T-helper 1 cell treated with Interleukin-12 subunit alpha and Interleukin-12 subunit beta and Interleukin-4 antibody, amounts not matched to agents 30 μg/mL and 1 μg/mL, for 36 hours (primary cell): ENCODE data around the gene VGLL4.
A peak's percentile ranks its signal among the peaks of the same experiment; 100 is the strongest.

Experiments
- H3K27ac Mint-ChIP-seq: one replicate; pipeline ENCODE4 v1.8.0; 2021; ENCODE audit warnings: mild to moderate bottlenecking, mixed read lengths
- H3K27me3 Mint-ChIP-seq: one replicate; pipeline ENCODE4 v1.8.0; 2021; ENCODE audit warnings: low read depth, mixed read lengths
- H3K36me3 Mint-ChIP-seq: one replicate; pipeline ENCODE4 v1.8.0; 2021; ENCODE audit warnings: low read depth, mixed read lengths
- H3K4me1 Mint-ChIP-seq: one replicate; pipeline ENCODE4 v1.8.0; 2021; ENCODE audit warnings: low read depth, mixed read lengths
- H3K4me3 Mint-ChIP-seq: one replicate; pipeline ENCODE4 v1.8.0; 2021; ENCODE audit warnings: mild to moderate bottlenecking, moderate library complexity, mixed read lengths
- H3K9me3 Mint-ChIP-seq: one replicate; pipeline ENCODE4 v1.8.0; 2021; ENCODE audit warnings: mixed read lengths

The VGLL4 gene

DNA sequence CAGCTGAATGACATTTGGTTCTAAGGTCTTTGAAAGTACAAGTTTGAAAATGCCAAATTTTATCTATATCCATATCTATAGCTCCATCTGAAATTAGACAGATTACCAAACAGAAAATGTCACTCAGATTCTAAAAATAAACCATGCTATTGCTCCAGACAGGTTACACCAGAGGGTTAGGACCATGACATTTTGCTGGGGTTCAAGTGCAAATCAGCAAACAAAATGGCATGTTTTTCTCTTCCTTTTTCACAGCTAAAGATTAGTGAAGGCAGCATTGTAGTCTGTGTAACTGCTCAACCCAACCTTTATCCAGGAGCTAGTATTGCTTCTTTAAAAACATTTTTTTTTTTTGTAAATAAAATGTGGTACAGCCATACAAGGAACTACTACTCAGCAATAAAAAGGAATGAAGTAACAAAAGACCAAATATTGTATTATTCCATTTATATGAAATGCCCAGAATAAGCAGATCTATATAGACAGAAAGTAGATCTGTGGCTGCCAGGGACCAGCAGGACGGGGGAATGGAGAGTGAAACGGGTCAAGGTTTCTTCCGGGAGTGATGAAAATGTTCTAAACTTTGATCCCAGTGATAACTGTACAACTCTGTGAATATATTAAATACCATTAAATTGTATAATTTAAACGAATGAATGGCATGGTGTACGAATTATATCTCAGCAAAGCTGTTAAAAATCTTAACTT, 18.2 kb downstream of the VGLL4 start:
- peaks cover 10% of the 10 kb centered on the region for H3K36me3 Mint-ChIP-seq
- peaks cover 41% of the 10 kb centered on the region for H3K4me1 Mint-ChIP-seq
- H3K27me3 Mint-ChIP-seq: no peaks in the 10 kb centered on the region
- H3K4me3 Mint-ChIP-seq: peak overlapping the region; percentile 67
- H3K9me3 Mint-ChIP-seq: peaks cover 3% of the 10 kb centered on the region
- peak overlapping the region; percentile 89 for H3K27ac Mint-ChIP-seq

DNA sequence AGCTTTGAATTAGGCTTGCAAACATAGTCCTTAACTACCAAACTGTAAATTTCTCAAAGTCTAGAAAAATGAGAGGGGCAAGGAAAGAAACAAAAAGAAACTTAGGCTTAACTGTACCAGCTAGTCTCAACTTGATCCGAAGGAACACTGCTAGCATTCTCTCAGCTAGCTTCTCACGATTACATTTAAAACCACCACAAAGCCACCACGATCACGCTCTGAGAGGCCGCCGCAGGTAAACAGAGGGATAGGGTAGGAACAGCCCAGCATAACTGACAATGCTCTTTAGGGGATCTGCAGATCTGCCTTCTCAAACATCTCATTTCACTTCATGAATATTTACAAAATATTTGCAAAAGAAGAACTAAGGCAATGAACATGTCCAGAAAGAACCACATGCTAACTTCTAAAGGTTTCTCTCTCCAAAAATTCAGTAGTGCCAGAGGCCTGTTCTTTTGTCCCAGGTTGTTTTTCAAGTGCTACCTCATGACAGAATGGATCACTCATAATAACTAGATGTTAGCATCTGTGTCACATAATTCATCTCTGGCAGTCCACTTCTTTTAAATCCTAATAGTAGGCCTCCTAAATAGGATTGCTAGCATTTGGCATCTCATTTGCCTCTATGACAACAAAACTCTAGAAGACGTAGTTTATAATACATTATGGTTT, 18.9 kb downstream of the VGLL4 start:
- Mint-ChIP-seq H3K36me3 (peaks cover 11% of the 10 kb centered on the region), H3K27ac (peak overlapping the region; percentile 89), H3K4me3 (peak overlapping the region; percentile 67), H3K4me1 (peaks cover 43% of the 10 kb centered on the region), H3K9me3 (peaks cover 3% of the 10 kb centered on the region), H3K27me3 (no peaks in the 10 kb centered on the region)

DNA sequence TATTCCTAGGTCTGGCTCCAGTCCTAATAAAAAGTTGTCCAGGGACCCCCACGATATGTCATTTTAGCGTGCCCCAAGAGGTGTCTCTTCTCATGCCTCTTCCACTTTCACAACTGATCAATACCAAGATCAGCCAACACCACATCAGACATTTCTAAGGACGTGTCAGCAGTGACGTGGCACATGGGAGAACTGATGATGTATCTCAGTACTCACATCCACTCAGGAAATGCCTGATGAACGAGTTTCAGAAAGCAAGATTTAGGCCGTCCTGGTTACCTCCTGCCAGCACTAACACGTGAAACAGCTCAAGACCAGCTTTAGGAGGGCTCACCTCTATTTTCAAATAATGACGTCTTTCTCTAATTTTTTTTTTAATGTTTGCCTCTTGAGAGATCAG, 19.6 kb downstream of the VGLL4 start:
- H3K4me1 Mint-ChIP-seq: peaks cover 50% of the 10 kb centered on the region
- H3K27ac Mint-ChIP-seq: peak overlapping the region; percentile 89
- peaks cover 11% of the 10 kb centered on the region for H3K36me3 Mint-ChIP-seq
- H3K4me3 Mint-ChIP-seq: peak overlapping the region; percentile 67
- H3K27me3 Mint-ChIP-seq: no peaks in the 10 kb centered on the region
- H3K9me3 Mint-ChIP-seq: peaks cover 3% of the 10 kb centered on the region

DNA sequence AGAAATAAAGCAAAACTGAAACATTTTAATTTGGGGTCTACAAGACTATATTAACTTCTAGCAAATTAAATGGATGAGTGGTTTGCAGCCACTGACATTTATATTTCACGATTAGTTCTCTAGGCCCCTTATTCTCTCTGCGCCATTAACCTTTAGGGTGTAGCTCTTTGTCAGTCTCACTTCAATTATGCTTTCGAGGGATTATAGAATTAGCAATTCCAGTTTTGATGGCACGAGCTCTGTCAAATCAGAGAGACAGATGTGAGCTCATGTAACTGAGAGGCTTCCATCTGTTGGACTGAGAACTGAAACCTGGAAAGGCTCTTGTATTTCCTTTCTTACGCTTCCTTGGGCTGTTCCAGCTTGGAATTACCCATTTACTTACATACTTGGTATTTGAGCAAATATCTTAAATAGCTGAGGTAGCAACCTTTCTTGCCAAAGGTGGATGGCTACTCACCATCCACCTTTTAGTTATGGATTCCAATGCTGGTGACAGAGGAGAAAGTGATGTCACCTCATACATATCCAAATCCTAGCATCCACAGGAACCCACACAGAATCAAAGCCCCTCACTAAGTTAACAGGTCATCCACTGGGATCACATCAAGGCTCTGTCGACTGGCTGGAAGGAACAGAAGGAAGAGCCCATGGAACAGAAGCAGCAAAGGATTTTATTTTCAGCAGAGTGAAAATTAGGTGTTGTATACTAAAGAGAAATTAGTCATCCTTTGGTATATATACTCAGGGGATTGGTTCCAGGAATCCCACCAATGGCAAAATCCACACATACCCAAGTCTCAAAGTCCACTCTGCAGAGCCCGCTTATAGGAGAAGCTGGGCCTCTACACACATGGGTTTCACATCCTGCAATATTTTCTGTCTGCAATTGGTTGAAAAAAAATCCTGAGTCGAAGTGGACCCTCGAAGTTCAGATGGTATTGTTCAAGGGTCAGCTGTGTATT, 20.8 kb downstream of the VGLL4 start:
- H3K9me3 Mint-ChIP-seq: peaks cover 3% of the 10 kb centered on the region
- H3K4me3 Mint-ChIP-seq: no peak overlapping the region
- no peak overlapping the region for H3K27ac Mint-ChIP-seq
- H3K4me1 Mint-ChIP-seq: peaks cover 53% of the 10 kb centered on the region
- no peaks in the 10 kb centered on the region for H3K27me3 Mint-ChIP-seq
- H3K36me3 Mint-ChIP-seq: peaks cover 11% of the 10 kb centered on the region

DNA sequence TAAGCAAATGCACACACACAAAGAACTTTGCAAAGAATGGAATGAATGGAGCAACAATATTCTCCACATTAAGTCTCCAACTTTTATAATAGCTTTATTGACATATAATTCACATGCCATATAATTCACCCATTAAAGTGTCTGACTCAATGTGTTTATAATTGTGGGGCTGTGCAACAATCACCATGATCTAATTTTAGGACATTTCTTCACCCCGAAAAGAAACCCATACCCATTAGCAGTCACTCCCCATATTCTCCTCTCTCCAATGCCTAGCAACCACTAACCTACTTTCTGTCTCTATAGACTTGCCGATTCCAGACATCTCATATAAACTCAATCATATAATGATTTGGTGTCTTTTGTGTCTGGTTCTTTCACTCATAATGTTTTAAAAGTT, 22.6 kb downstream of the VGLL4 start:
- Mint-ChIP-seq H3K4me1 (peaks cover 46% of the 10 kb centered on the region), H3K27ac (no peak overlapping the region), H3K27me3 (no peaks in the 10 kb centered on the region), H3K9me3 (peaks cover 3% of the 10 kb centered on the region), H3K4me3 (no peak overlapping the region), H3K36me3 (peaks cover 8% of the 10 kb centered on the region)

DNA sequence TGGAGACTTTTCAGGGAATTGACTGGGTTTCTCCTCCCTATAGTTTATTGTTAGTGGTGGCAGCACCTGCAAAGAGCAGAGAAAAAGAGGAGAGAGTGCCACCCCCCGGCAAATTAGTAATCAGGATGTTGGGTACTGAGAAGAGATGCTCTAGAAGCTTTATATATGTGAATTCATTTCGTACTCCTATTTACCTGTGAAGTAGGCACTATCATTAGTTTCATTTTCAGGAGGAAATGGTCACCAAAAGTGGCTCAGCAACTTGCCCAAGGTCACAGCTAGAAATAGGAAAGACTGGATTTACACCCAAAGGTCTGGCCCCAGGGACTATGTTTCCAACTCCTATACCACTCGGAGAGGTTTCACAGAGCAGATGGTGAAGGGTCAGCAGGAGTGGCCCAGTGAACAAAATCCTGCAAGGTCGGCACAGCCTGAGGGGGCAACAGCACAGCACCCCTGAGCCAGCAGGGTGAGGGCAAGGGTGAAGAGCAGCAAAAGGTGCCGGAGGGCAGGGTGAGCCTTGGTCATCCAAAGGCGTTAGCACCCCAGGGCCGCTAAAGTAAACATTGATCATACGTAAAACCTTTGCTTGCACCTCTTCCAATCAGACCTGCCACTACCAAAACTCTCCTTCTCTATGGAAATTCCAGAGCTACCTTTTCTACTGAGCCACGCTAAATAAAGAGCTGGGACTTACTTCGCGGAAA, 23.6 kb downstream of the VGLL4 start:
- Mint-ChIP-seq H3K9me3 (peaks cover 3% of the 10 kb centered on the region), H3K27me3 (no peaks in the 10 kb centered on the region), H3K27ac (no peak overlapping the region), H3K4me3 (no peak overlapping the region), H3K36me3 (peaks cover 8% of the 10 kb centered on the region), H3K4me1 (peaks cover 36% of the 10 kb centered on the region)

DNA sequence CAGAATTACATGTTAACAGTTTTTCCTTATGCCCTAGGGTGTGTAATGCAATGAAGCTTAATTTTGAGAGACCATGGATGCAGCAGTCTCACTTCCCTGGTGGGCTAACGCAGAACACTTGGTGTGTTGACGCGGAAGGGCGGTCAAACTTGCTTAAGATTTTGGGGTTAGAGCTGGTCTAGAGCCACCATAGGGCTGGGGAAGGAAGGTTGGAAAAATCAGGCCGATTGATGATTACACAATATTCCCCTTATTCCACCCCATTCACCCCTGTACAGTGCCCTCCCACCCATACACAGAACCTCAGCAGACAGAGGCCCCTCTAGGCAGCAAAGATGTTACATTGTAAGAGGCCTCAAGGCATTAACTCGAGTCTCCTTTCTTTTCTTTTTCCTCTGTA, 24.3 kb downstream of the VGLL4 start:
- no peaks in the 10 kb centered on the region for H3K27me3 Mint-ChIP-seq
- no peak overlapping the region for H3K27ac Mint-ChIP-seq
- H3K4me1 Mint-ChIP-seq: peaks cover 30% of the 10 kb centered on the region

DNA sequence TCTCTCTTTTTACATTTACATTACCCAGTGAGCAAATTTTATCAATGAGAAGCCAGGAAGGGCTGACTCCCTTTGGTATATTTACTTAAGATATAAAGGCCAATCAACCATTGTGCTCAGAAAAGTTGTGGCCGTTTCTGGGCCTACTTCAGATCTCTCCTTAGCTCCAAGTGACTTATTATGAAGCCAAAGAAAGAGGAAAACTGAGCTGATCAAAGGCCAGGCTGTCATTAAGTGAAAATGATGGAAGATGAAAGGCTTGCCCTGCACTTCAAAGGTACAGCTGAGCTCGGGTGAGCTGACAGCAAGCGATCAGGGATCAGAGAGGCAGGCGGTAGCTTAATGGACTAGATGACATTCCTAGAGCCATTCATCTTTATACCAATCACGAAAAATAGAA, 24.8 kb downstream of the VGLL4 start:
- peaks cover 24% of the 10 kb centered on the region for H3K4me1 Mint-ChIP-seq
- no peak overlapping the region for H3K27ac Mint-ChIP-seq
- H3K27me3 Mint-ChIP-seq: no peaks in the 10 kb centered on the region
- H3K4me3 Mint-ChIP-seq: no peak overlapping the region
- peaks cover 4% of the 10 kb centered on the region for H3K36me3 Mint-ChIP-seq
- peaks cover 1% of the 10 kb centered on the region for H3K9me3 Mint-ChIP-seq

More for the DNA sequence above, 24.3 kb downstream of the VGLL4 start:
- H3K36me3 Mint-ChIP-seq: peaks cover 7% of the 10 kb centered on the region
- no peak overlapping the region for H3K4me3 Mint-ChIP-seq
- peaks cover 3% of the 10 kb centered on the region for H3K9me3 Mint-ChIP-seq

DNA sequence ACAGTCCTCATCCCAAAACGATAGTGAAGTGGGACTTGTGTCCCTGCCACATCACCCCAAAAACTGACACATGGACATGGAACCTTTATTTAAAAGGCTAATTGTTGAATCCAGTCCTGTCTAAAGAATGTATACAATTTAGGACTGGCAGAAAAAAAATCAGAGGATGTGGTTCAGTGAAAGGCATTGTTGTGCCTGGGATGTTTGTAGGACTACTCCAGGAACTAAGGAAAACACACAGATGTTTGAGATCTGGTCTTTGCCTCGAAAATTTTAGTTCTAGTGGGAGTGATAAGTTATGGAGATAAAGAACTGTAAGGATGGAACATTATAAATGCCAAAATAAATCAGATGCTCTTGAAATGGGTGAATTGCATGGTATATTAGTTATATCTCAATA, 27.2 kb downstream of the VGLL4 start:
- Mint-ChIP-seq H3K36me3 (peaks cover 1% of the 10 kb centered on the region), H3K4me1 (peaks cover 18% of the 10 kb centered on the region), H3K27me3 (no peaks in the 10 kb centered on the region), H3K27ac (no peak overlapping the region), H3K9me3 (no peaks in the 10 kb centered on the region), H3K4me3 (no peak overlapping the region)

DNA sequence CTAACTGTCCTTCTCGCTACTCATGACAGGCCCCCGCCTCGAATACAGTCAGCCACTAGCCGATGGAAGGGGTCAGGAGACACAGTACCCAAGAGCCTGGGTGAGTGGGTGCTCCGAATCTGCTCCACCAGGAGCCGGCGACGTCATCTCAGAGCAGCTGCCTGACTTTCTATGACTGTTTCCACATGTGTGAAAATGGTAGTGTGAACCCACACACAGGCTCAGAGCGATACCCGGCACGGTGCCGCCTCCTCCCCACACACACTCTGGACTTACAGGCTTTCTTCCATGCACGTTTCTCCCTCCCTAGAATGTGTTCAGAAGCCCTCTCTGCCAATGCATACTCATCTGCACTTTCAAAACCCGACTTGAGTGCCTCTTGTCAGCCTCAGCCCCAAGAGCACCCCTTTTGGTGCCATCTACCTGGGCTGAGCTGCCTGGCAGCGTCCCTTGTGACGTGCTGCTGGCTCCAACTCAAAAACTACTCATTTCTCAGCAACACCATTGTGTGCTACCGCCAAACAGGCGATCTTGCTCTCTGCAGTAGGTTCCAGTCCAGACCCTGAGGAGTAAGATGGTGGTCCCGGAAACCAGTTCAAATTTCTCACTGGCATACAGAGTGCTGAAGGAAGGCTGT, 29.7 kb downstream of the VGLL4 start:
- no peaks in the 10 kb centered on the region for H3K36me3 Mint-ChIP-seq
- H3K27ac Mint-ChIP-seq: no peak overlapping the region
- no peak overlapping the region for H3K4me3 Mint-ChIP-seq
- no peaks in the 10 kb centered on the region for H3K9me3 Mint-ChIP-seq
- no peaks in the 10 kb centered on the region for H3K27me3 Mint-ChIP-seq
- H3K4me1 Mint-ChIP-seq: peaks cover 6% of the 10 kb centered on the region

DNA sequence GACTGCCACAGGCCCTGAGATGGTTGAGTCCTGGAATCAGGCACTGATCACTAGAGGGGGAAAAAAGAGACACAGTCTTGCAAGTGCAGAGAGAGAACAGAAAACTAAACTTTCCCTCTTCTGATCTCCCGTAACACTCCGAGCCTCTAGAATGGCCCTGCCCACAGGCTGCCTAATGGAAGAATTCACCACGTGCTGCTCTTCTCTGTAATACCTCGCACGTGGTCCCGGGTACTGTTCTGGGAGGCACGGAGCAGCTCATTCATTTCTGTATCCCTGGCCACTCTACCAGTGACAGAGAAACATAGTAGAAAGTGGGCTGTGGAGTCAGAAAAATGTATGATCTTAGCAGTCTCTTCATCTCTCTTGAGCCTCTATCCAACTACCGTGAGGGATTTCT, 30.4 kb downstream of the VGLL4 start:
- Mint-ChIP-seq H3K4me3 (no peak overlapping the region), H3K9me3 (no peaks in the 10 kb centered on the region), H3K4me1 (peaks cover 6% of the 10 kb centered on the region), H3K27me3 (no peaks in the 10 kb centered on the region), H3K27ac (no peak overlapping the region), H3K36me3 (no peaks in the 10 kb centered on the region)

DNA sequence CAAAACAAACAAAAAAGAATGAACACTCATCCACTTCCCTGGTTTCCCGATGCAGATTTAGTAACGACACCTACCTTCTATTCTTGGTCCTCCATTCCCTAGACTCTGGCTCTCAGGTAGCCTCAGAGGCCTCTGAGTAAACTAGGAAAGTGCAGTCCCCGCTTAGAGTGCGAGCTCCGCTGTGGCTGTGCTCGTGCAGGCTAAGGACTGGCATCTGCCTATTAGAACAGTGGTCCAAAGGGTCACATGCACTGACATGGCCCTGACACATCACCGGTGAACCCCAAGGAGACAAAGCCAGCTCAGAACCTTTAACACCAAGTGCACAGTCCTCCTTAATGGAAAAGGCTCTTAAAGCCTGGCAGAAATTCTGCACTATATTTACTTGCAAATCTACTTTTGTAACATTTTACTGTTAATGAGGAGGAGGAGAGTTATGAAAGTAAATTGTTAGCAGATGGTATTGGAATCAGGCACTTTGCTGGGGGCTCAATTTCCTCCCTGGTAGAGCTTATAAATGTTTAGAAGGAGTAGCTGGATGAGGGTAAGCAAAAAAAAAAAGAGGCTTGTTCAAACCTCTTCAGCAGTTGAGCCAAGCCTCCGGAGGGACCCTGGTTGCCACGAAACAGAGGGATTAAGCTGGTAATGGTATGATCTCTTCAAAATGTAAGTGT, 31.1 kb downstream of the VGLL4 start:
- Mint-ChIP-seq H3K36me3 (no peaks in the 10 kb centered on the region), H3K27ac (no peak overlapping the region), H3K9me3 (no peaks in the 10 kb centered on the region), H3K4me1 (peaks cover 6% of the 10 kb centered on the region), H3K27me3 (no peaks in the 10 kb centered on the region), H3K4me3 (no peak overlapping the region)

DNA sequence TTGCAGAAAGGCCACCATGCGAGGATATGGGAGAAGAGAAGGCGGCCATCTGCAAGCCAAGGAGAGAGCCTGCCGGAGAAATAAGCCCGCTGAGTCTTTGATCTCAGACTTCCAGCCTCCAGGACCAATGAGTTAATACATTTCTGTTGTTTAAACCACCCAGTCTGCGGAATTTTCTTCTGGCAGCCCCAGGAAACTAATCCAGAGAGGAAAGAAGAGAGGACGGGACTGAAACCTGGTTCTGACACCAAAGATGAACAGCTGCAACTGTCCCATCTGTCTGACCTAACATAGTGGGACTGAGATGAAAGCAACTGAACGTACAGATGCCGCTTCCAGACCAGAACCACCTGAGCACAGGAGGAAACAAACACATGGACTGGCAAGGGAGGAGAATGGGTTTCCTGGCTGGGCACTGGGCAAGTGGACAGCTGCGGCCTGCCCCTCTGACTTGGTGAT, 32.3 kb downstream of the VGLL4 start:
- H3K36me3 Mint-ChIP-seq: peaks cover 3% of the 10 kb centered on the region
- peaks cover 8% of the 10 kb centered on the region for H3K4me1 Mint-ChIP-seq
- no peak overlapping the region for H3K4me3 Mint-ChIP-seq
- H3K27ac Mint-ChIP-seq: no peak overlapping the region
- H3K9me3 Mint-ChIP-seq: no peaks in the 10 kb centered on the region
- no peaks in the 10 kb centered on the region for H3K27me3 Mint-ChIP-seq
